ENCODE measurements around the gene THAP7. TPM values are rescaled to one million over a fixed set of nuclear protein-coding genes. Genes with fewer than 3 reads are reported as not detected.

THAP7 gene
- total and polyA plus RNA-seq, 2 donors (not counting 3 experiments of a cell fraction or from before 2014, with no cell fraction given): 13.5 to 24.4 TPM

DNA sequence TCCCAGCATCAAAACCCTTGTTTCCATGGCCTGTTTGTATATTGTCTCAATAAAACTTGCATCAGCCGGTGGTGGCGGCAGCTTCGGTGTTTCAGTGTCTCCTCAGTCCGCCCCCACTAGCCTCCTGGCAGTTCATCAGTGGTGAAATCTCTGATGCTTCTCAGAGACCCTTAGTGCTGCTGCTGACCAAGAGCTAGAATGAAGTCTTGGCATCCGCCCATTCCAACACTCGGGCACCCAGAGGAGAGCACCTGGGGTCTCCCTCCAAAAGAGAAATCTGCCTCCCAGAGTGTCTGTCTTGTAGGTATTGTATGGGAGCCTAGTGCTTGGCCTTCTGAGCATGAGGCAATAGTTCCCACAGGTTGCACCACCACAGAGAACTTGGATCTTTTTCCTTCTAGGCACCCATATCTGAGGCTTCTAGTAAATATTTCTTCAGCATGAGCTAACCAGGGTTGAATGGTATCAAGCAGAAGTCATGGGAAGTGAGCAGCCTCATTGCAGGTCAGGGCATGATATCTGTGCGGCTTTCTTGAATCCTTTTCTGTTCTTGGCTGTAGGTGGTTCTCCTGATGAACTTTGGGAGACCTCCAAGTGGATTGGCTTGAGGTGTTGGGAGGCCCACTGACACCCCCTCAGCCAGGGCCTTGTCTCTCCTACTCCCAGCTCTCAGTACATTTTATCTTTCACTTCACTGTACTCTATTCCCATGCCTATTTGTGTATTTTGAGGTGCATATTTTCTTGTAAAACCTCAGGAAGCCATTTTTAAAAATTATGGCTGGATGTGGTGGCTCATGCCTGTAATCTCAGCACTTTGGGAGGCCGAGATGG lies 48.0 kb downstream of the THAP7 start:
- Histone ChIP-seq H3K9me3 (replicated peaks; ENCODE audit: control insufficient read depth, insufficient read depth, low read length) (no peaks in the 10 kb centered on the region), H3K4me3 (replicated peaks in 1 of 3; ENCODE audit: insufficient read depth in 1 of 3, low read depth in 1 of 3, low read length in 3 of 3) (no peak overlapping the region), H3K9me1 (replicated peaks; ENCODE audit: control insufficient read depth, extremely low read depth, insufficient read depth, low read length) (no peaks in the 10 kb centered on the region), H3K27me3 (ENCODE audit: control insufficient read depth in 2 of 2, insufficient read depth in 2 of 2, low read length in 2 of 2) (peaks cover 0 to 5% of the 10 kb centered on the region in 2 experiments), H3K4me2 (ENCODE audit: insufficient read depth, low read length) (no peak overlapping the region), H2AFZ (ENCODE audit: low read depth, low read length) (no peak overlapping the region), H3K36me3 (ENCODE audit: control insufficient read depth in 2 of 2, extremely low read depth in 1 of 2, insufficient read depth in 2 of 2, low read length in 2 of 2) (peaks cover 18 to 26% of the 10 kb centered on the region in 2 experiments), H4K20me1 (replicated peaks; ENCODE audit: control insufficient read depth, extremely low read depth, insufficient read depth, low read length) (no peaks in the 10 kb centered on the region), H3K27ac (ENCODE audit: insufficient read depth, low read depth, low read length) (no peak overlapping the region), H3K79me2 (ENCODE audit: control insufficient read depth, insufficient read depth, low read length) (peaks cover 28% of the 10 kb centered on the region), H3K4me1 (ENCODE audit: control insufficient read depth, extremely low read depth, insufficient read depth, low read length) (peaks cover 10% of the 10 kb centered on the region), H3K9ac (replicated peaks; ENCODE audit: extremely low read depth, insufficient read depth, low read length) (no peak overlapping the region)
- intact Hi-C loops (cut with micrococcal nuclease): no loop called here
- FAIRE-seq (no peak), DNase-seq (ENCODE audit: low read depth, low spot score) (no peak)
- TF ChIP-seq GATA2 (IDR thresholded peaks at IDR 0.05; ENCODE audit: insufficient read depth, insufficient read length, low read depth, low read length) (no peak), MYC (IDR thresholded peaks at IDR 0.05; ENCODE audit: low read depth, low read length) (no peak), JUN (IDR thresholded peaks at IDR 0.05; ENCODE audit: borderline replicate concordance, insufficient read depth, insufficient read length, low read depth) (no peak), FOS (IDR thresholded peaks at IDR 0.05; ENCODE audit: borderline replicate concordance, insufficient read depth, low read length) (no peak), EZH2 (IDR thresholded peaks at IDR 0.05; ENCODE audit: borderline replicate concordance, low read depth, low read length, severe bottlenecking) (no peak), CTCF (IDR thresholded peaks at IDR 0.05; ENCODE audit: extremely low read depth in 1 of 2, insufficient read depth in 1 of 2, low read depth in 1 of 2, low read length in 2 of 2) (no peak)
- ChIA-PET CTCF (interaction anchor here (1.0 to 1.5 kb wide), 5 partner anchors 8 to 68 kb away, joined by 3 to 4 read pairs (median 3); no protein-coding TSS in a partner anchor), POLR2A (no interaction called here)
- dilution Hi-C loops (cut with MboI; ENCODE audit: extremely low pct_ligation_motif_present, low sequenced_read_pairs): no loop called here
- BruUV-seq (replicated peaks): no TSS peak

Measured in endothelial cell of umbilical vein (primary cell).